Esophagus squamous epithelium (tissue), 5 donors: ENCODE results near the gene EIPR1. TPM values are rescaled to one million over a fixed set of nuclear protein-coding genes. Genes with fewer than 3 reads are reported as not detected.

Source experiments
- DNase-seq: peaks from one replicate; lab custom pipeline; 2025; lab: John Stamatoyannopoulos, UW
- H3K27ac ChIP-seq, 4 donors: fragments of 200-600 bp; sonication (generic); one replicate each; pipeline ENCODE4 v1.5.1; 2016 to 2019; ENCODE audit warnings: mild to moderate bottlenecking in 1 of 4
- H3K27me3 ChIP-seq, 4 donors: fragments of 200-600 bp; sonication (generic); 1 replicate in 3 of 4; 2 replicates in 1 of 4; pipeline versions ENCODE4 v1.5.1 to v1.6.0; 2017 to 2021; ENCODE audit warnings: antibody characterized with exemption in 1 of 4
- H3K36me3 ChIP-seq, 3 donors: fragments of 200-600 bp; sonication (generic); one replicate each; pipeline ENCODE4 v1.5.1; 2016 to 2019
- H3K4me1 ChIP-seq, 3 donors: fragments of 200-600 bp; sonication (generic); one replicate each; pipeline ENCODE4 v1.5.1; 2017 to 2019
- H3K4me3 ChIP-seq, 4 donors: fragments of 200-600 bp; sonication (generic); 1 replicate in 3 of 4; 2 replicates in 1 of 4; pipeline ENCODE4 v1.5.1; 2016 to 2019; ENCODE audit warnings: mild to moderate bottlenecking in 2 of 4, moderate library complexity in 1 of 4
- H3K9me3 ChIP-seq, 3 donors: fragments of 200-600 bp; sonication (generic); one replicate each; pipeline ENCODE4 v1.5.1; 2016 to 2019
- CTCF ChIP-seq, 6 experiments: fragments of 450-650 bp in 4 of 6; fragments of 200-600 bp in 2 of 6; sonication (generic) in 2 of 6; IDR thresholded peaks; one replicate each; pipeline ENCODE4 v1.5.1; 2016 to 2019; ENCODE audit warnings: antibody characterized with exemption in 6 of 6, mild to moderate bottlenecking in 4 of 6, moderate library complexity in 4 of 6
- POLR2A ChIP-seq, 4 donors: fragments of 450-650 bp; IDR thresholded peaks; one replicate each; pipeline ENCODE4 v1.6.1; 2017; ENCODE audit warnings: antibody characterized with exemption in 4 of 4, mild to moderate bottlenecking in 4 of 4, moderate library complexity in 3 of 4
- WGBS, 2 donors: methylation state at CpG; one replicate each; pipeline ENCODE4 v1.1.5; 2018; 5-methylcytosine and 5-hydroxymethylcytosine counted together
- intact Hi-C: fragments of 100-400 bp; cut with DNase I; formaldehyde crosslinking; loops from one replicate; pipeline ENCODE4 v1.15.0; 2022
- total RNA-seq, 4 donors: library from RNA; depleted of rRNA; stranded (reverse); fragments of >200 nt; gene quantifications; one replicate each; pipeline ENCODE4 v1.1.0, GENCODE V29; 2016
- donor health status: DM: yes; HTN: yes; CAD: no.

EIPR1 gene
- total RNA-seq, 4 donors from 2014 or later: 27.3 to 50.6 (median 31.9) TPM

DNA sequence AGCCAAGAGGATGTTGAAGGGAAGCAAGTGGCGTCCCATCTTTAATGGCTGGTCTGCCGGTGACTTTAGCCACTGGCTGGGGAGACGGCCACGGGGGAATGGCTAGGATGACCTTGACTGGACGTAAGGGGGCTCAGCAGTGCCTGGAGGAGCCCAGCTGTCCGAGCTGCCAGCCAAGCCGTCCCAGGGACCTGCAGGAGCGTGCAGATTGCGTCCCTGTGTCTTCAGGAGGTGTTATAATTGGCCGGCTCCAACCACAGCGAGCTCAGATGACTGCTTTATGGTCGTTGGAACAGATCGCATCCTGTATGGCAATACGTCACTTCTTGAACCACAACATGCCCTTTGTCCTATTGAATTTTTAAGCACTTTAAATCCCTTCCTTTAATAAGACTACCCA lies 204.6 kb downstream of the EIPR1 start:
- TF ChIP-seq CTCF (IDR thresholded peaks at IDR 0.05) (no peak), POLR2A (IDR thresholded peaks at IDR 0.05) (no peak)
- Histone ChIP-seq H3K27me3 (no peaks in the 10 kb centered on the region), H3K36me3 (peaks cover 0 to 21% (median 8%) of the 10 kb centered on the region in 3 donors), H3K4me1 (peaks cover 3 to 30% (median 4%) of the 10 kb centered on the region in 3 donors), H3K4me3 (no peak overlapping the region), H3K9me3 (no peaks in the 10 kb centered on the region), H3K27ac (peak overlapping the region; percentile 66 to 85 (median 77))
- intact Hi-C loops: no loop called here
- 51 to 83% methylated on average over 6 to 14 of the region's 14 CpGs for WGBS, 2 donors
- DNase-seq: no peak

- TF ChIP-seq POLR2A (IDR thresholded peaks at IDR 0.05): no peak
- Histone ChIP-seq H3K27ac (peak overlapping the region; percentile 66 to 85 (median 77)), H3K4me3 (no peak overlapping the region), H3K36me3 (peaks cover 0 to 18% (median 7%) of the 10 kb centered on the region in 3 donors), H3K9me3 (no peaks in the 10 kb centered on the region), H3K27me3 (no peaks in the 10 kb centered on the region), H3K4me1 (peaks cover 3 to 30% (median 4%) of the 10 kb centered on the region in 3 donors)
- 80 to 83% methylated on average over 15 to 17 of the region's 18 CpGs for WGBS, 2 donors
- DNase-seq: no peak
- intact Hi-C loops: no loop called here
Measured at GRCh38 chr2:3172265-3172935, 205.2 kb downstream of the EIPR1 start.

GRCh38 chr2:3171564-3172264 lies 205.9 kb downstream of the EIPR1 start:
- WGBS, 2 donors: 67 to 73% methylated on average over 11 to 13 of the region's 17 CpGs
- H3K27ac ChIP-seq: peak overlapping the region; percentile 55 to 85 (median 69)
- intact Hi-C loops: no loop called here
- peak in 1 of 6 experiments; percentile 54 for TF ChIP-seq CTCF (IDR thresholded peaks at IDR 0.05)
- no peak for TF ChIP-seq POLR2A (IDR thresholded peaks at IDR 0.05)
- peaks cover 3 to 30% (median 4%) of the 10 kb centered on the region in 3 donors for H3K4me1 ChIP-seq
- no peak overlapping the region for H3K4me3 ChIP-seq
- H3K27me3 ChIP-seq: no peaks in the 10 kb centered on the region
- DNase-seq: no peak
- no peaks in the 10 kb centered on the region for H3K9me3 ChIP-seq
- peaks cover 0 to 11% (median 3%) of the 10 kb centered on the region in 3 donors for H3K36me3 ChIP-seq

DNA sequence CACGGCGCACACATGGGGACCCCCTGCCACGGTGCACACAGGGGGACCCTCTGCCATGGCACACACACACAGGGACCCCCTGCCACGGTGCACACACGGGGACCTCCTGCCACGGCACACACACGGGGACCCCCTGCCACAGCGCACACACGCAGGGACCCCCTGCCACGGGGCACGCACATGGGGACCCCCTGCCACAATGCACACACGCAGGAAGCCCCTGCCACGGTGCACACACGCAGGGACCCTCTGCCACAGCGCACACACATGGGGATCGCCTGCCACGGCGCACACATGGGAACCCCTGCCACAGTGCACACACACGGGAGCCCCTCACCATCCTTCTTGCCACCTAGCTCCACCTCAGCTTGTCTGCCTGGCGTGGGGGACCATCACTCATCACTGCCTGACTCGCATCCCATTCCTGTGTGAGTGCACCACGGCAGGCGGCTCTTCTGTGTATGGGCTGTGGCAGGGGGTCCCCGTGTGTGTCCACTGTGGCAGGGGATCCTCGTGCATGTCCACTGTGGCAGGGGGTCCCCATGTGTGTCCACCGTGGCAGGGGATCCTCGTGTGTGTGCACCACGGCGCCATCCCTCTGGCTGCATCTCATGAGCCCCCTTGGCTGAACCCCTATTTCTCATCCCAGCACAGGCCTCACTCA lies 206.7 kb downstream of the EIPR1 start:
- no peaks in the 10 kb centered on the region for H3K9me3 ChIP-seq
- peak overlapping the region in 3 of 4 donors; percentile 35 to 85 (median 55) for H3K27ac ChIP-seq
- intact Hi-C loops: no loop called here
- H3K27me3 ChIP-seq: no peaks in the 10 kb centered on the region
- WGBS, 2 donors: 93 to 96% methylated on average over 4 to 13 of the region's 29 CpGs
- H3K36me3 ChIP-seq: peaks cover 0 to 8% (median 0%) of the 10 kb centered on the region in 3 donors
- no peak for DNase-seq
- H3K4me3 ChIP-seq: no peak overlapping the region
- TF ChIP-seq POLR2A (IDR thresholded peaks at IDR 0.05): no peak
- TF ChIP-seq CTCF (IDR thresholded peaks at IDR 0.05): no peak
- peaks cover 3 to 30% (median 4%) of the 10 kb centered on the region in 3 donors for H3K4me1 ChIP-seq

- intact Hi-C loops: no loop called here
- Histone ChIP-seq H3K36me3 (peaks cover 0 to 8% (median 0%) of the 10 kb centered on the region in 3 donors), H3K4me3 (no peak overlapping the region), H3K4me1 (peaks cover 3 to 30% (median 4%) of the 10 kb centered on the region in 3 donors), H3K9me3 (no peaks in the 10 kb centered on the region), H3K27me3 (no peaks in the 10 kb centered on the region), H3K27ac (no peak overlapping the region)
- no peak for TF ChIP-seq POLR2A (IDR thresholded peaks at IDR 0.05)
- TF ChIP-seq CTCF (IDR thresholded peaks at IDR 0.05): no peak
- WGBS, 2 donors: 72 to 75% methylated on average over 15 to 18 of the region's 20 CpGs
- DNase-seq: no peak
Measured at GRCh38 chr2:3169106-3169870, 208.3 kb downstream of the EIPR1 start.
